ENCODE results near the gene ACOD1. TPM values are rescaled to one million over a fixed set of nuclear protein-coding genes. Genes with fewer than 3 reads are reported as not detected.

Gene ACOD1
- total RNA-seq, 2 donors from 2014 or later = not detected

DNA sequence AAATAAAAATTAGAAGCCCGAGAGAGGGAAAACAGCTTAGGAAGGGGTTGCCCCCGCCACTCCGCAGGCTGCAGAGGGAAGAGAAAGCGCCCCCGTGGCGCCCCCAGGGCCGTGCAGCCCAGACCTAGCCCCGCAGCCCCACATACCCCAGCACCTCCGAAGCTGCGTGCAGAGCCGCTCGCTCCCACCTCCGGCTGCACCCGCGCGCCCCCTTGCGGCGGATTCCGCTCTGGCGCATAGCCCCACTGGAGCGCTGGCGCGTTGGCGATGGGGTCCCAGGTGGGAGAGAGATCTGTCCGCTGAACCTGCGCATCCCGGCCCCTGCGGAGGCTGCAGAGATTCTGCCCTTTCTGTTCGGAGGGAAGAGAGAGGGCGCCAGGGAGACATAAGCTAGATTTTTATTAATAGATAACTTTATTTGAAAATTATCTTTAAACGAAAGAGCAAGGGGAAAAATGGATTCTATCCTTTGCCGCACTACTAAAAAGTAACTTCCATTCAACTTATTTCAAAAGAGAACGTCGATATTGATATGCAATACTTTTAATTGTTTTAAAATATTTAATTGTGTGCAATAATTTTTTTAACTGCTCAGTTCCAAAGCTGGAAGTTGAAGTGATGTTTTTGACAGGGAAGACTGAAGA is 31.9 kb downstream of the ACOD1 start:
- H3K27me3 ChIP-seq (replicated peaks; ENCODE audit: insufficient read depth) = no peaks in the 10 kb centered on the region
- H3K9me3 ChIP-seq = no peaks in the 10 kb centered on the region
- no peak for ATAC-seq (ENCODE audit: insufficient number of reproducible peaks, low FRiP score, low read depth)
- peak overlapping the region; percentile 64 for H3K4me3 ChIP-seq
- no peaks in the 10 kb centered on the region for H3K36me3 ChIP-seq
- DNase-seq (ENCODE audit: low spot score) = no peak
- no peak overlapping the region for H3K27ac ChIP-seq
- peaks cover 0 to 6% of the 10 kb centered on the region in 2 donors for H3K4me1 ChIP-seq (ENCODE audit: control insufficient read depth in 1 of 2, low read depth in 2 of 2)
- TF ChIP-seq CTCF (IDR thresholded peaks at IDR 0.05) = peak; percentile 96

- H3K36me3 ChIP-seq = no peaks in the 10 kb centered on the region
- DNase-seq (ENCODE audit: low spot score) (no peak), ATAC-seq (ENCODE audit: insufficient number of reproducible peaks, low FRiP score, low read depth) (no peak)
- no peaks in the 10 kb centered on the region for H3K27me3 ChIP-seq (replicated peaks; ENCODE audit: insufficient read depth)
- TF ChIP-seq CTCF (IDR thresholded peaks at IDR 0.05) = no peak
- H3K27ac ChIP-seq = no peak overlapping the region
- no peaks in the 10 kb centered on the region for H3K9me3 ChIP-seq
- H3K4me1 ChIP-seq (ENCODE audit: control insufficient read depth in 1 of 2, low read depth in 2 of 2) = peaks cover 0 to 6% of the 10 kb centered on the region in 2 donors
- no peak overlapping the region for H3K4me3 ChIP-seq
Measured at GRCh38 chr13:76982061-76982460, 33.8 kb downstream of the ACOD1 start.

DNA sequence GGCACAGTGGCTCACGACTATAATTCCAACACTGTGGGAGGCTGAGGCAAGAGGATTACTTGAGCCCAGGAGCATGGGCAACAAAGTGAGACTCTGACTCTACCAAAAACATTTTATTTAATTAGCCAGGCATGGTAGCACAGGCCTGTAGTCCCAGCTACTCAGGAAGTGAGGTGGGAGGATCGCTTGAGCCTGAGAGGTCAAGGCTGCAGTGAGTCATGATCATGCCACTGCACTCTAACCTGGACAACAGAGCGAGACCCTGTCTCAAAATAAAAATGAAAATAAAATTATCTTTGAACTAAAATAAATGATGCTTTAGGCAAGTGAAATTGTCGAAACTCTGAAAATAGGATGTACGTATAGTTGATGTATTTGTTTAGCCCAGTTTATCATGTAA is 35.4 kb downstream of the ACOD1 start:
- Histone ChIP-seq H3K27me3 (replicated peaks; ENCODE audit: insufficient read depth) (no peaks in the 10 kb centered on the region), H3K36me3 (no peaks in the 10 kb centered on the region), H3K4me3 (no peak overlapping the region), H3K27ac (no peak overlapping the region), H3K4me1 (ENCODE audit: control insufficient read depth in 1 of 2, low read depth in 2 of 2) (peaks cover 0 to 6% of the 10 kb centered on the region in 2 donors), H3K9me3 (no peaks in the 10 kb centered on the region)
- no peak for TF ChIP-seq CTCF (IDR thresholded peaks at IDR 0.05)
- ATAC-seq (ENCODE audit: insufficient number of reproducible peaks, low FRiP score, low read depth) (no peak), DNase-seq (ENCODE audit: low spot score) (no peak)

DNA sequence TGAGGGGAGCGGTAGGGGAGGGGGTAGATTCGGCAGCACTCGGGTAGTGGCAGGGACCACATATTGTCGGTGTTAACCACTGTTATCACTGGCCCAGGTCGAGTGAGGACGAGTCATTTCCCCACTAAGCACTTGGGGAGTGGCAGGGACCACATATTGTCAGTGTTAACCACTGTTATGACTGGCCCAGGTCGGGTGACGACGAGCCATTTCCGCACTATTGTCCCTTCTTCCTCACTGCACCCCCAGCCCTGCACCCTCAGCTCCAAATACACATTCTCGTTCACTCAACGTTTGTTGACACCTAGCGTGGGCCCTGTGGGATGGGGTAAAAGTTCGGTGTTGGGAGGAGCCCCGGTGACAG is 43.1 kb downstream of the ACOD1 start:
- DNase-seq (ENCODE audit: low spot score) (peak; percentile 15), ATAC-seq (ENCODE audit: insufficient number of reproducible peaks, low FRiP score, low read depth) (no peak)
- Histone ChIP-seq H3K4me3 (peak overlapping the region; percentile 87), H3K36me3 (no peaks in the 10 kb centered on the region), H3K4me1 (ENCODE audit: control insufficient read depth in 1 of 2, low read depth in 2 of 2) (peaks cover 0 to 24% of the 10 kb centered on the region in 2 donors), H3K27ac (peak overlapping the region; percentile 91 to 94), H3K27me3 (replicated peaks; ENCODE audit: insufficient read depth) (no peaks in the 10 kb centered on the region), H3K9me3 (no peaks in the 10 kb centered on the region)
- TF ChIP-seq CTCF (IDR thresholded peaks at IDR 0.05) = no peak

- ATAC-seq (ENCODE audit: insufficient number of reproducible peaks, low FRiP score, low read depth) (peak; percentile 98), DNase-seq (ENCODE audit: low spot score) (peak; percentile 71)
- peak; percentile 15 for TF ChIP-seq CTCF (IDR thresholded peaks at IDR 0.05)
- Histone ChIP-seq H3K27ac (peak within 1 kb of the TSS; percentile 91 to 94), H3K27me3 (replicated peaks; ENCODE audit: insufficient read depth) (no peaks in the 10 kb centered on the region), H3K4me1 (ENCODE audit: control insufficient read depth in 1 of 2, low read depth in 2 of 2) (peaks cover 0 to 24% of the 10 kb centered on the region in 2 donors), H3K9me3 (no peaks in the 10 kb centered on the region), H3K36me3 (peaks cover under 1% of the 10 kb centered on the region), H3K4me3 (peak within 1 kb of the TSS; percentile 87)
Measured at GRCh38 chr13:76991796-76992547, 43.7 kb downstream of the ACOD1 start, which contains the start of gene CLN5. Gene CLN5 (plus strand): TSS chr13:76992081. CDS start chr13:76992099, 18 bp downstream.
